Measurements from ENCODE around the gene PTPRN2.

PTPRN2 gene

DNA sequence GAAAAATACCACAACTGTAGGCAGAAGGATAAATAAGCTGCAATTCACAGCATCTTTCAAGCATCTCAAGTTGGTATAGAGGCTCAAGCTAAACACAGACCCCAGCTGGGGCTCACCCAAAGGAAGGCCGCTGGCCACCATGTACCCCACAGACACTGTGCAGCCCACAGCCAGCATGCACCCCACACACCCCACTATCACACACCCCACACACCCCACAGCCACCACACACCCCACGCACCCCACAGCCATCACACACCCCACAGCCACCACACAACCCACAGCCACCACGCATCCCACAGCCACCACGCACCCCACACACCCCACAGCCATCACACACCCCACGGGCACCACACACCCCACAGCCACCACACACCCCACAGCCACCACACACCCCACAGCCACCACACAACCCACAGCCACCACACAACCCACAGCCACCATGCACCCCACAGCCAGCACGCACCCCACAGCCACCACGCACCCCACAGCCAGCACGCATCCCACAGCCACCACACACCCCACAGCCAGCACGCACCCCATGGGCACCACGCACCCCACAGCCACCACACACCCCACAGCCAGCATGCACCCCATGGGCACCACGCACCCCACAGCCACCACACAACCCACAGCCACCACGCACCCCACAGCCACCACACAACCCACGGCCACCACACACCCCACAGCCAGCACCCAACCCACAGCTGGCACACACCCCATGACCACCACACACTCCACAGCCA is 1036.1 kb downstream of the PTPRN2 start:
- TF ChIP-seq, protein P1, sequence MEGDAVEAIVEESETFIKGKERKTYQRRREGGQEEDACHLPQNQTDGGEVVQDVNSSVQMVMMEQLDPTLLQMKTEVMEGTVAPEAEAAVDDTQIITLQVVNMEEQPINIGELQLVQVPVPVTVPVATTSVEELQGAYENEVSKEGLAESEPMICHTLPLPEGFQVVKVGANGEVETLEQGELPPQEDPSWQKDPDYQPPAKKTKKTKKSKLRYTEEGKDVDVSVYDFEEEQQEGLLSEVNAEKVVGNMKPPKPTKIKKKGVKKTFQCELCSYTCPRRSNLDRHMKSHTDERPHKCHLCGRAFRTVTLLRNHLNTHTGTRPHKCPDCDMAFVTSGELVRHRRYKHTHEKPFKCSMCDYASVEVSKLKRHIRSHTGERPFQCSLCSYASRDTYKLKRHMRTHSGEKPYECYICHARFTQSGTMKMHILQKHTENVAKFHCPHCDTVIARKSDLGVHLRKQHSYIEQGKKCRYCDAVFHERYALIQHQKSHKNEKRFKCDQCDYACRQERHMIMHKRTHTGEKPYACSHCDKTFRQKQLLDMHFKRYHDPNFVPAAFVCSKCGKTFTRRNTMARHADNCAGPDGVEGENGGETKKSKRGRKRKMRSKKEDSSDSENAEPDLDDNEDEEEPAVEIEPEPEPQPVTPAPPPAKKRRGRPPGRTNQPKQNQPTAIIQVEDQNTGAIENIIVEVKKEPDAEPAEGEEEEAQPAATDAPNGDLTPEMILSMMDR (IDR thresholded peaks at IDR 0.05; ENCODE audit: low read depth, low read length): no peak
- no peak overlapping the region for H3K4me3 ChIP-seq (ENCODE audit: low read depth, low read length)

DNA sequence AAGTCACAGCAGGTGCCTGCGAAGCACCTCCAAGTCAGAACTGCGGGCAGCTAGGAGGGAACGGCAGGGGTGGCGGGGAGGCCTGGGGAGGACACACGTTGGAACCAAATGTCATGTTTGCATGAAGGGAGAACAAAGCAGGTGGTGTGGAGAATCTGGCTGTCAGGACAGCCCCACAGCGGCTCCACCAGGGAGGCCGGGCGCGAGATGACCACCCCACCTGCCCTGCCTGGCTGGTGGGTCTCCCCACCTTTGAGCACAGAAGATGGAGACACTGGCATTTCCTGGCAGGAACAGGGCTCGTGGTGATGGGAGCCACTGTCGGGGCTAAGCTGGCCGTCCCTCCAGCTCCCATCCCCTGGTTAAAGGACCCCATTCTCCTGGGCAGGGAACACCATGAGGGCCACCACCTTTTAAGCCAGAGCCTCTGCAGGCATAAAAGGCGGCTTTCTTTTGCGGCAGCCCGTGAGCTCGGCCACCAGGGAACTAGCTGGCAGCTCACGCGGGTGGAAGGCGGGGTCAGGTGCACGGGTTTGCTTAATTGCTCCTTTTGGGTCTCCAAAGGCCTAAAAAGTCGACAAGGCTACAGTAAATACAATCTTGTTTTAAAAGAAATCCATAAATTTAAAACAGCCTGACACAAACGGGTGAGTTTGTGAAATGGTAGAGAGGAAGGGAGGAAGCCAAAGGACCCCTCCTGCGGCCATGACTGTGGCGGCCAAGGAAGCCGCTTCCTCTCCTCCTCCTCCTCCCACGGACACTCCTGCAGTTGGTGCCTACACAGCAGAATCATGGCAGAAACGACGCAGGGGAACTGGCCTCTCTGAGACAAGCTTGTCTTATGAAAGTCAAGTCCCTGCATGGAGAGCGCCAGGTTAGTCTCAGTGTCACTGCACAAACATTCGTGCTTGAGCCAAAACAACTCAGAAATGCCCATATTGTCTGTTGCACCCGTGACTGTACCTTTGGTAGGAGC is 1037.0 kb downstream of the PTPRN2 start:
- TF ChIP-seq, protein P1 (IDR thresholded peaks at IDR 0.05; ENCODE audit: low read depth, low read length): no peak
- no peak overlapping the region for H3K4me3 ChIP-seq (ENCODE audit: low read depth, low read length)

DNA sequence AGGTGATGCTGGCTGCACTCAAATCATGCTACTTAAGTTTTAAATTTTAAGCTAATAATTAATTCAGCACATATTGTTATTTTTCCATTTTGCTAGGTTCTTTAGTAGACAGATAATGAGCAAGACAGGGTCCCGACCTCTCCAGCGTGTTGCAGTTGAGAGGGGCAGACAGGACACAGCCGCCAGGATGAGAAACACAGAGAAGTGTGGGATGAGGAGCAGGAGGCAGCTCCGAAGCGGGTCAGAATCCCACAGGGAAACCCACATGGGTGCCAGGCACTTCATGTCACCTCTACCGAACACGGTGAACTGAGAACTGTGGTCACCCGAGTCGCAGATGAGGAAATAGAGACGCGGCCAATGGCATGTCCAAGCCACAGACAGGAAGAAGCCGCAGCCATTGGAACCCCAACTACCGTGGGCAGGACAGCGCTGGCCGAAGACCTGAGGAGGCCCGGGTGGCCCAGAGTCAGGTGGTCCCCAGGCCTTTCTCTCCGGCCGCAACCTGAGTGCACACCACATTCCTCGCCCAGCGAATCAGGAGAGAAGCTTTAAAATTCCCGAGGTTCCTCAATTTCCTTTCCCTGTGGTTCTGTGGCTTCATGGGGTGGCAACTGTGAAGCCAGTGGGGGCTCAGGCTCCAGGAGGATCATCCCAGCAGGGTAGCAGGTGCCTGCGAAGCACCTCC is 1037.9 kb downstream of the PTPRN2 start:
- TF ChIP-seq, protein P1 (IDR thresholded peaks at IDR 0.05; ENCODE audit: low read depth, low read length): no peak

DNA sequence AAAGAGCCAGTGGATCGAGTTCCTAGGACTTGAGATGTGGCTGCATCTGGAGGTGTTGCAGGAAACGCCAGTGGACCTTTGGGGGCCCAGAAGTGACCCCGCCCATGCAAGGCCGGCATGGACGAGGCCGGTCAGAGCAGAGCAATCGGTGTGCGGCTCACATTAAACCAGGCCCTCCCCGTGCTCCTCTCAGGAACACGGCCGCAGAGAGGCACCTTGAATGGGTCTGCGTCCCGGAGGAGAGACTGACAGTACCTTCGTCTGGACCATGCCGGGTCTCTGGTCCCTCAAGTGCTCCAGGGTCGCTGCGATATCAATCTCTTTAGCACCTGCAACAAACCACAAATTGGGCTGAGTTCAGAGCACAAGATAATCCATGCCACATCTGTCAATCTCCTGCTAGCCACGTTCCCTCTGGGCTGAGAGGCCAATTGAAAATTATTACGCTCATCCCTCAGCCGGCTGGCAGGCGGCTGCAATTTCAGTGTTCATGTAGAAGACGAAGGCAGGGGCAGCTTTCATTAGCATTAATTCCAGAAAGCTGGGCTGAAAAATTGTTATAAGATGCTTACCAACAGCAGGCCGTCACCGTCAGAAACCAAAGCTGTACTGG is 1038.8 kb downstream of the PTPRN2 start:
- TF ChIP-seq, protein P1 (IDR thresholded peaks at IDR 0.05; ENCODE audit: low read depth, low read length): no peak
- no peak overlapping the region for H3K4me3 ChIP-seq (ENCODE audit: low read depth, low read length)

More for the DNA sequence above, 1037.9 kb downstream of the PTPRN2 start:
- no peak overlapping the region for H3K4me3 ChIP-seq (ENCODE audit: low read depth, low read length)

DNA sequence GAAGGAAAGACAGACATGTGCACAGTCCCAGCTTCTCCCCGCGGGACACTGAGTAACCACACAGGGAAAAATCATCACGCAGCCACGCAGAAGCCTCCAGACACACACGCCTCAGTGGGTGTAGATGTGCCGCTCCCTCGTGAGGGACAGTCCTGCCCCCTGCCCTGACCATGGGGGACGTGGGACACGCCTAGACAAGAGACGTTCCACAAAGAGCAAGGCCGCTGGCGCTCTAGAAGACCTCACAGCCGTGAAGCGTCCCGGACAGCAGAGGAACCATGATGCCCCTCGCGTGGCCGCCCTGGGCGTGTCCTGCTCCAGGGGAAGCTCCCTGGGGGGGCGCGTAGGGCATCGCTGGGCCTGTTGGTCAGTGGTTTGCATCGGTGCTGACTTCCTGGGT is 1040.0 kb downstream of the PTPRN2 start:
- no peak overlapping the region for H3K4me3 ChIP-seq (ENCODE audit: low read depth, low read length)
- TF ChIP-seq, protein P1 (IDR thresholded peaks at IDR 0.05; ENCODE audit: low read depth, low read length): no peak

DNA sequence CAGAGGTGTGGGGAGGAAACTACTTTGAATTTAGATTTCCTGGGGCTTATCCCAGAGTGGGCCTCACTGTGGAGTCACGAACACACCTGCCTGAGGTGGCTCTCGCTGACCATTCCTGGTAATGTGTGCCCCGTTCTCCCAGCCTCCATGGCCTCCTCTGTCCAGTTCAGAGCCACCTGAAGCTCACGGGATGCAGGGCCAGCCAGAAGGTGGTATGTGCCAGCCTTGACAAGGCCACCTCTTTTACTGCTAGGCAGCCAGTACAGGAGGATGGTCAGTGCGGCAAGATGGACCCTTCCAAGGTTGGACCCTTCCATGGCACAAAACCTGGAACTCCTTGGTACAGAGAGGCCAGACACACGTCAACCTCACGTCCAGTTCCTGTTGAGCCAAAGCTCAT is 1040.5 kb downstream of the PTPRN2 start:
- H3K4me3 ChIP-seq (ENCODE audit: low read depth, low read length): no peak overlapping the region
- TF ChIP-seq, protein P1 (IDR thresholded peaks at IDR 0.05; ENCODE audit: low read depth, low read length): no peak

All from WI38 (cell line).